ENCODE data around the gene PPP1R14C. TPM values are rescaled to one million over a fixed set of nuclear protein-coding genes. Genes with fewer than 3 reads are reported as not detected.

The PPP1R14C gene
- total RNA-seq, 1 experiment from 2014 or later: 12.1 TPM

DNA sequence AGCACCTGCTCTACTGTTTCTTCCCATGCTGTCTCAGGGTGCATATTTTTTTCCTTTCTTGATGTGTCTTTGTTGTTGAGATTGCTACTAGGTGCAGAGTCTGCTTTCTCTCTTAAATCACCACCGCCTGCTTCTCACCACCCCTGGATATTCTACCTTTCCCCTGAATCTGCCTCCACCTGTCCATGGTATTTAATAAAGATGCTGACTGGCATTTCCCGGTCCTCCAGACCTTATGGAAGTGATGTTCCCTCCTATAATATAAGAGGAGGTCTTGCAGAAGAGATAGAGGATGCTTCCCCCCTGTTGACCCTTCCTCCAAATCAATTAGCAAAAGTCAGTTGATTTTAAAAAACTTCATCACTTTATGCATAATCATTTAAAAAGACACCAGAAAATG lies 118.1 kb downstream of the PPP1R14C start:
- no peaks in the 10 kb centered on the region for H3K36me3 ChIP-seq (ENCODE audit: low read depth)
- peaks cover 25% of the 10 kb centered on the region for H3K4me1 ChIP-seq (replicated peaks; ENCODE audit: insufficient read depth)
- H3K27me3 ChIP-seq (ENCODE audit: insufficient read depth, low read depth): no peaks in the 10 kb centered on the region
- no peaks in the 10 kb centered on the region for H3K9me2 ChIP-seq (ENCODE audit: insufficient read depth)
- no peak for DNase-seq
- H3K27ac ChIP-seq: no peak overlapping the region
- POLR2A ChIA-PET (ENCODE audit: unreplicated experiment): no interaction called here
- H3K4me3 ChIP-seq: no peak overlapping the region
- no peak overlapping the region for H2AFZ ChIP-seq
- intact Hi-C loops (cut with micrococcal nuclease; ENCODE audit: unreplicated experiment): no loop called here
- H3K4me2 ChIP-seq: no peak overlapping the region
- CTCF ChIA-PET: no interaction called here
- no peaks in the 10 kb centered on the region for H3K79me2 ChIP-seq (ENCODE audit: low read depth)
- no peaks in the 10 kb centered on the region for H3K9me3 ChIP-seq (ENCODE audit: insufficient read depth, low read depth)
- peaks cover 19% of the 10 kb centered on the region for H3F3A ChIP-seq (ENCODE audit: insufficient read depth, low read depth)
- TF ChIP-seq, protein P1, sequence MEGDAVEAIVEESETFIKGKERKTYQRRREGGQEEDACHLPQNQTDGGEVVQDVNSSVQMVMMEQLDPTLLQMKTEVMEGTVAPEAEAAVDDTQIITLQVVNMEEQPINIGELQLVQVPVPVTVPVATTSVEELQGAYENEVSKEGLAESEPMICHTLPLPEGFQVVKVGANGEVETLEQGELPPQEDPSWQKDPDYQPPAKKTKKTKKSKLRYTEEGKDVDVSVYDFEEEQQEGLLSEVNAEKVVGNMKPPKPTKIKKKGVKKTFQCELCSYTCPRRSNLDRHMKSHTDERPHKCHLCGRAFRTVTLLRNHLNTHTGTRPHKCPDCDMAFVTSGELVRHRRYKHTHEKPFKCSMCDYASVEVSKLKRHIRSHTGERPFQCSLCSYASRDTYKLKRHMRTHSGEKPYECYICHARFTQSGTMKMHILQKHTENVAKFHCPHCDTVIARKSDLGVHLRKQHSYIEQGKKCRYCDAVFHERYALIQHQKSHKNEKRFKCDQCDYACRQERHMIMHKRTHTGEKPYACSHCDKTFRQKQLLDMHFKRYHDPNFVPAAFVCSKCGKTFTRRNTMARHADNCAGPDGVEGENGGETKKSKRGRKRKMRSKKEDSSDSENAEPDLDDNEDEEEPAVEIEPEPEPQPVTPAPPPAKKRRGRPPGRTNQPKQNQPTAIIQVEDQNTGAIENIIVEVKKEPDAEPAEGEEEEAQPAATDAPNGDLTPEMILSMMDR (conservative IDR thresholded peaks at IDR 0.05): no peak
- TF ChIP-seq EZH2 (IDR thresholded peaks at IDR 0.05; ENCODE audit: low read depth): no peak
- BruUV-seq (replicated peaks): no TSS peak
- no peaks in the 10 kb centered on the region for H4K20me1 ChIP-seq (ENCODE audit: insufficient read depth)

DNA sequence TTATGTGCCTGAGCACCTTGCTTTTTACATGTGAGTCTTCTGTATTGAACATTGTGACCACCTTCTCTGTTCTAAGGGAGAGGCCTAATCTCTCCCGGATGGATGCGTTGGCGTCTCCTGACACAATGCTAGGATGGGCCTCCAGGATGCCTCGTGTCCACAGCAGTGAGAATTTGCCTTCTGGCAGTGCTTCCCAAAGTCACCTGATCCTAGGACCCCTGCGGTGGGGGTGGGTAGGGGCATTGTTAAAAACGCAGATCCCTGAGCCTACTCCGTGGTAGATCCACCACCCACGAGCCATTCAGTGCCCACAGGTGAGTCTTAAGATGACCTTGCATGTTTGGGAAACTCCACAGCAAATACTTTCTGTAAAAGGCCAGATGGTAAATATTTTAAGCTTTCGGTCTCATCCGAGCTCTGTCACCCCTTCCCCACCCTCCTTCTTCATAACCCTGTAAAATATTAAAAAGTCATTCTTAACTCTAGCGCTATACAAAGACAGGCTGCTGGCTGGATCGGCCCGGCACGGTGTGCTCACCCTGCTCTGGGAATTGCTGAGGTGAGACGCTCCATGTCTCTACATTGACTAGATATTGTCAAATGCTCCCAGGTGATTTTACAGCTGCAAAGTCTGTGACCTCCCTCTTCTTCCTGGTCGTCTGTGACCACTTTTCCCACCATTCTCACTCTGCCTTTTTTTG lies 119.3 kb downstream of the PPP1R14C start:
- H3K79me2 ChIP-seq (ENCODE audit: low read depth): no peaks in the 10 kb centered on the region
- H4K20me1 ChIP-seq (ENCODE audit: insufficient read depth): no peaks in the 10 kb centered on the region
- no peak overlapping the region for H3K4me3 ChIP-seq
- no peaks in the 10 kb centered on the region for H3K36me3 ChIP-seq (ENCODE audit: low read depth)
- no peak overlapping the region for H3K4me2 ChIP-seq
- POLR2A ChIA-PET (ENCODE audit: unreplicated experiment): no interaction called here
- BruUV-seq (replicated peaks): no TSS peak
- H3K9me2 ChIP-seq (ENCODE audit: insufficient read depth): no peaks in the 10 kb centered on the region
- CTCF ChIA-PET: no interaction called here
- TF ChIP-seq EZH2 (IDR thresholded peaks at IDR 0.05; ENCODE audit: low read depth): no peak
- TF ChIP-seq, protein P1 (conservative IDR thresholded peaks at IDR 0.05): no peak
- no peak overlapping the region for H2AFZ ChIP-seq
- peaks cover 8% of the 10 kb centered on the region for H3F3A ChIP-seq (ENCODE audit: insufficient read depth, low read depth)
- no peak overlapping the region for H3K27ac ChIP-seq
- peaks cover 14% of the 10 kb centered on the region for H3K4me1 ChIP-seq (replicated peaks; ENCODE audit: insufficient read depth)
- H3K9me3 ChIP-seq (ENCODE audit: insufficient read depth, low read depth): no peaks in the 10 kb centered on the region
- intact Hi-C loops (cut with micrococcal nuclease; ENCODE audit: unreplicated experiment): no loop called here
- DNase-seq: no peak
- no peaks in the 10 kb centered on the region for H3K27me3 ChIP-seq (ENCODE audit: insufficient read depth, low read depth)

DNA sequence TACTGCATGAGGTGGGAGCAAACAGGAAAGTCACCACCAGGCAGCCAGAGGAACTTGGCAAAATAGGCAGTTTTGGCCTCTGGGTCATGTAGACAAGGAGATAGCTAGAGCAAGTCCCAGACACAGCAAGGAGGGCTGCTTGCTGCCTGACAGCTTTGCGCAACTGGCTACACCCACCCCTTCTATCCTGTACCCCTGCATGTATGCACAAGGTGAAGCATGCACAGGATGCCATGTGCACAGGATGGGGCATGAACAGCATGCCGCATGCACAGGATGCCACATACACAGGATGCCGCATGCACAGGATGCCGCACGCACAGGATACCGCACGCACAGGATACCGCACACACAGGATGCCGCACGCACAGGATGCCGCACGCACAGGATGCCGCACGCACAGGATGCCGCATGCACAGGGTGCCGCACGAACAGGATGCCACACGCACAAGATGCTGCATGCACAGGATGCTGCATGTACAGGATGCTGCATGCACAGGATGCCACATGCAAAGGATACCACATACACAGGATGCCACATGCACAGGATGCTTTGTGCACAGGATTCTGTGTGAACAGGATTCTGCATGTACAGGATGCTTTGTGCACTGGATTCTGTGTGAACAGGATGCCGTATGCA lies 121.0 kb downstream of the PPP1R14C start:
- Histone ChIP-seq H3K9me2 (ENCODE audit: insufficient read depth) (no peaks in the 10 kb centered on the region), H3K4me1 (replicated peaks; ENCODE audit: insufficient read depth) (no peaks in the 10 kb centered on the region), H3K27ac (no peak overlapping the region), H3K36me3 (ENCODE audit: low read depth) (no peaks in the 10 kb centered on the region), H3K9me3 (ENCODE audit: insufficient read depth, low read depth) (no peaks in the 10 kb centered on the region), H3K4me3 (no peak overlapping the region), H2AFZ (no peak overlapping the region), H3F3A (ENCODE audit: insufficient read depth, low read depth) (no peaks in the 10 kb centered on the region), H3K27me3 (ENCODE audit: insufficient read depth, low read depth) (no peaks in the 10 kb centered on the region), H3K79me2 (ENCODE audit: low read depth) (no peaks in the 10 kb centered on the region), H3K4me2 (no peak overlapping the region), H4K20me1 (ENCODE audit: insufficient read depth) (no peaks in the 10 kb centered on the region)
- DNase-seq: no peak
- TF ChIP-seq, protein P1 (conservative IDR thresholded peaks at IDR 0.05): no peak
- TF ChIP-seq EZH2 (IDR thresholded peaks at IDR 0.05; ENCODE audit: low read depth): no peak
- BruUV-seq (replicated peaks): no TSS peak
- ChIA-PET POLR2A (ENCODE audit: unreplicated experiment) (no interaction called here), CTCF (no interaction called here)
- intact Hi-C loops (cut with micrococcal nuclease; ENCODE audit: unreplicated experiment): no loop called here

Measured in PC-9 (cell line).